ENCODE measurements around the gene CSRP3.

CSRP3 gene

GRCh38 chr11:19201737-19202605 is at the start of gene CSRP3:
Gene CSRP3 (minus strand): TSS chr11:19201983. CDS start chr11:19192448, 9,535 bp downstream.
- no peak for DNase-seq

- no peak for DNase-seq
These were observed 49.8 kb upstream of the CSRP3 start for GRCh38 chr11:19251577-19251976.

GRCh38 chr11:19246816-19247215 is 45.0 kb upstream of the CSRP3 start:
- DNase-seq, result no peak

- DNase-seq, result no peak
These were observed 43.6 kb upstream of the CSRP3 start for GRCh38 chr11:19245351-19245750.

- no peak for DNase-seq
These were observed 42.8 kb upstream of the CSRP3 start for GRCh38 chr11:19244621-19245020.

- DNase-seq, result no peak
These were observed 42.3 kb upstream of the CSRP3 start for GRCh38 chr11:19244084-19244483.

- DNase-seq, result no peak
These were observed 41.8 kb upstream of the CSRP3 start for GRCh38 chr11:19243613-19244012.

- DNase-seq, result no peak
These were observed 41.4 kb upstream of the CSRP3 start for GRCh38 chr11:19243143-19243542.

- no peak for DNase-seq
These were observed 40.6 kb upstream of the CSRP3 start for GRCh38 chr11:19242179-19242932.

GRCh38 chr11:19241260-19242178 is 39.7 kb upstream of the CSRP3 start:
- no peak for DNase-seq

GRCh38 chr11:19240420-19241259 is 38.9 kb upstream of the CSRP3 start, which contains the start of gene E2F8:
Gene E2F8 (minus strand): TSS chr11:19240945. CDS start chr11:19240121, 824 bp downstream.
- DNase-seq, result peak; percentile 88

- no peak for DNase-seq
These were observed 37.3 kb upstream of the CSRP3 start for GRCh38 chr11:19239039-19239438.

- no peak for DNase-seq
These were observed 36.0 kb upstream of the CSRP3 start for GRCh38 chr11:19237813-19238212.

GRCh38 chr11:19237381-19237780 is 35.6 kb upstream of the CSRP3 start:
- DNase-seq, result no peak

GRCh38 chr11:19234231-19234817 is 32.5 kb upstream of the CSRP3 start:
- no peak for DNase-seq

- DNase-seq, result no peak
These were observed 31.2 kb upstream of the CSRP3 start for GRCh38 chr11:19232910-19233503.

- no peak for DNase-seq
These were observed 27.9 kb upstream of the CSRP3 start for GRCh38 chr11:19229671-19230070.

GRCh38 chr11:19228968-19229367 is 27.2 kb upstream of the CSRP3 start:
- DNase-seq, result no peak

GRCh38 chr11:19226378-19227195 is 24.8 kb upstream of the CSRP3 start:
- no peak for DNase-seq

- DNase-seq, result no peak
These were observed 23.8 kb upstream of the CSRP3 start for GRCh38 chr11:19225581-19225980.

All from CD4-positive, alpha-beta T cell treated with Interleukin-15 for 1 hour (primary cell).